OCI-LY3 (cell line): ENCODE measurements around the gene COL20A1.
"Not testable (repeated sequence)": the region's sequence is repeated elsewhere in the genome, so short reads cannot be mapped to it uniquely, and the experiment has no call there.

Experiments used
- H2AFZ ChIP-seq: fragments of 200-600, 300-600 bp; shearing (Covaris generic); 2 replicates; pipeline ENCODE4 v1.6.0; 2014; ENCODE audit warnings: antibody characterized with exemption, low read depth, low read length
- H3K27ac ChIP-seq: fragments of 200-600, 300-600 bp; sonication (generic); 2 replicates; pipeline ENCODE4 v1.5.1; 2014; ENCODE audit warnings: mild to moderate bottlenecking, low read length, moderate library complexity, mixed read lengths
- H3K27me3 ChIP-seq: fragments of 200-600, 300-600 bp; sonication (generic); 2 replicates; pipeline ENCODE4 v1.6.1; 2014; ENCODE audit warnings: low read depth, low read length, mixed read lengths
- H3K36me3 ChIP-seq: fragments of 200-600, 300-600 bp; sonication (generic); replicated peaks from 2 replicates; pipeline ENCODE3; 2014; ENCODE audit warnings: low read depth, low read length, mixed read lengths
- H3K4me1 ChIP-seq: fragments of 300-600, 200-600 bp; sonication (generic); 2 replicates; pipeline ENCODE4 v1.6.1; 2014; ENCODE audit warnings: low read length, mixed read lengths
- H3K4me2 ChIP-seq: fragments of 200-600, 300-600 bp; sonication (generic); 2 replicates; pipeline ENCODE4 v1.6.1; 2014; ENCODE audit warnings: low read length, mixed read lengths
- H3K4me3 ChIP-seq: fragments of 300-600, 200-600 bp; sonication (generic); 2 replicates; pipeline ENCODE4 v1.5.1; 2014; ENCODE audit warnings: antibody characterized with exemption, mild to moderate bottlenecking, low read length, moderate library complexity
- H3K79me2 ChIP-seq: fragments of 300-600, 200-600 bp; shearing (Covaris generic); 2 replicates; pipeline ENCODE4 v1.6.1; 2014; ENCODE audit warnings: mild to moderate bottlenecking, low read length, mixed read lengths
- H3K9ac ChIP-seq: fragments of 300-600, 200-600 bp; shearing (Covaris generic); 2 replicates; pipeline ENCODE4 v1.6.0; 2014; ENCODE audit warnings: mild to moderate bottlenecking, low read length, moderate library complexity
- H3K9me3 ChIP-seq: fragments of 200-600, 300-600 bp; shearing (Covaris generic); 2 replicates; pipeline ENCODE4 v1.6.1; 2014; ENCODE audit warnings: low read length, mixed read lengths; ENCODE audit not compliant: insufficient read depth
- H4K20me1 ChIP-seq: fragments of 200-600, 300-600 bp; sonication (generic); 2 replicates; pipeline ENCODE4 v1.6.1; 2016; ENCODE audit warnings: low read length, mixed read lengths; ENCODE audit not compliant: insufficient read depth
- EZH2phosphoT487 ChIP-seq: fragments of 200-600 bp; shearing (Covaris generic); IDR thresholded peaks from 2 replicates; pipeline ENCODE4 v1.6.1; 2018; ENCODE audit warnings: antibody characterized with exemption, mixed run types, low read depth
- TF ChIP-seq, protein P1 (sequence below): fragments of 200-600, 300-600 bp; sonication (generic); IDR thresholded peaks from 2 replicates; pipeline ENCODE4 v1.5.1; 2014; ENCODE audit warnings: antibody characterized with exemption, low read length, low read depth

The COL20A1 gene

DNA sequence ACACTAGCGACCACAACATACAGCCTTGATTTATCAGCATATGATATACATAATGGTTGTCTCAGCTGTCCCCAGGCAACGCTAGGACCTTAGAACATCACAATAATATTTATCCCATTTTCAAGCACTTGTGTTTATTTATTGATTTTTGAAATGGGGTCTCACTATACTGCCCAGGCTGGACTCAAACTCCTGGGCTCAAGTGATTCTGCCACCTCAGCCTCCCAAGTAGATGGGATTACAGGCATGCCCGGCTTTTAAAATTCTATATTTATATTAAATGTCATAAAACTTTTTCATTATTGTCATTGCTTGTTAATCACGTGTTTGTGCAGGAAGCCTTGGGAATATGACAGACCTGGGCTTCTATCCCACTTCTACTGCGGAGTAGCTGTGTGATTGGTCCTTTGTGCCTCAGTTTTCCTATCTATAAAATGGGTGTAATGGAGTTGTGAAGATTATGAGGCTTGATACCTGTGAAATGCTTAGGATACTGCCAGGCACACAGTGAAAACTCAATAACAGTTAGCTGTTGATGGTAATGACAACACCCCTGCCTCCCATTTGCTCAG lies 10.2 kb downstream of the COL20A1 start:
- no peak overlapping the region for H3K4me2 ChIP-seq
- no peaks in the 10 kb centered on the region for H4K20me1 ChIP-seq
- H3K9ac ChIP-seq: no peak overlapping the region
- H3K4me1 ChIP-seq: no peaks in the 10 kb centered on the region
- H3K36me3 ChIP-seq: no peaks in the 10 kb centered on the region
- H2AFZ ChIP-seq: no peak overlapping the region
- H3K27ac ChIP-seq: no peak overlapping the region
- no peaks in the 10 kb centered on the region for H3K9me3 ChIP-seq
- H3K4me3 ChIP-seq: no peak overlapping the region
- peaks cover 4% of the 10 kb centered on the region; the same call in 1 of the 2 replicates for H3K27me3 ChIP-seq
- no peaks in the 10 kb centered on the region for H3K79me2 ChIP-seq
- TF ChIP-seq, protein P1, sequence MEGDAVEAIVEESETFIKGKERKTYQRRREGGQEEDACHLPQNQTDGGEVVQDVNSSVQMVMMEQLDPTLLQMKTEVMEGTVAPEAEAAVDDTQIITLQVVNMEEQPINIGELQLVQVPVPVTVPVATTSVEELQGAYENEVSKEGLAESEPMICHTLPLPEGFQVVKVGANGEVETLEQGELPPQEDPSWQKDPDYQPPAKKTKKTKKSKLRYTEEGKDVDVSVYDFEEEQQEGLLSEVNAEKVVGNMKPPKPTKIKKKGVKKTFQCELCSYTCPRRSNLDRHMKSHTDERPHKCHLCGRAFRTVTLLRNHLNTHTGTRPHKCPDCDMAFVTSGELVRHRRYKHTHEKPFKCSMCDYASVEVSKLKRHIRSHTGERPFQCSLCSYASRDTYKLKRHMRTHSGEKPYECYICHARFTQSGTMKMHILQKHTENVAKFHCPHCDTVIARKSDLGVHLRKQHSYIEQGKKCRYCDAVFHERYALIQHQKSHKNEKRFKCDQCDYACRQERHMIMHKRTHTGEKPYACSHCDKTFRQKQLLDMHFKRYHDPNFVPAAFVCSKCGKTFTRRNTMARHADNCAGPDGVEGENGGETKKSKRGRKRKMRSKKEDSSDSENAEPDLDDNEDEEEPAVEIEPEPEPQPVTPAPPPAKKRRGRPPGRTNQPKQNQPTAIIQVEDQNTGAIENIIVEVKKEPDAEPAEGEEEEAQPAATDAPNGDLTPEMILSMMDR: no peak
- no peak for TF ChIP-seq EZH2phosphoT487

DNA sequence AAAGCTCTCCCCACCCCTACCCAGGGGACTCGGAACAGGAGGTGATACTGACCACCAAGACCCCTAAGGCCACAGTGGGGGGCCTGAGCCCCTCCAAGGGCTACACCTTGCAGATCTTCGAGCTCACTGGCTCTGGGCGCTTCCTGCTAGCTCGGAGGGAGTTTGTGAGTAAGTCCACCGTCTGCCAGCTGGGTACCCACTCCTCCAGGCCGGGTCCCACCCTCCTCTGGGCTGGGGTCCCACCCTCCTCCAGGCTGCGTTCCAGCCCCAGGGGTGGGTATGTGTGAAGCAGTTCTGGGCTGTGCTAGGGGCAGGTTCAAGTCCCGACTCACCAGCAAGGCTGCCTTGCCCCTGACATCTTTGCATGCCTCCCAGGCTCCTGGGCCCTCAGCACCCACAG lies 12.4 kb downstream of the COL20A1 start:
- H2AFZ ChIP-seq: no peak overlapping the region
- H3K27ac ChIP-seq: no peak overlapping the region
- H3K4me3 ChIP-seq: no peak overlapping the region
- H3K9ac ChIP-seq: no peak overlapping the region
- no peaks in the 10 kb centered on the region for H3K4me1 ChIP-seq
- H3K9me3 ChIP-seq: no peaks in the 10 kb centered on the region
- peaks cover 4% of the 10 kb centered on the region; the same call in 1 of the 2 replicates for H3K27me3 ChIP-seq
- H4K20me1 ChIP-seq: no peaks in the 10 kb centered on the region
- TF ChIP-seq, protein P1: no peak
- TF ChIP-seq EZH2phosphoT487: no peak
- H3K4me2 ChIP-seq: no peak overlapping the region
- H3K36me3 ChIP-seq: no peaks in the 10 kb centered on the region
- H3K79me2 ChIP-seq: no peaks in the 10 kb centered on the region

GRCh38 chr20:63305933-63306672 lies 13.1 kb downstream of the COL20A1 start:
- H3K4me1 ChIP-seq, H3K27me3 ChIP-seq, H3K36me3 ChIP-seq, H3K9ac ChIP-seq, H3K4me3 ChIP-seq, H4K20me1 ChIP-seq, H3K79me2 ChIP-seq, H3K9me3 ChIP-seq, H2AFZ ChIP-seq, H3K4me2 ChIP-seq, H3K27ac ChIP-seq: not testable (repeated sequence)

- no peaks in the 10 kb centered on the region for H3K36me3 ChIP-seq
- H4K20me1 ChIP-seq: no peaks in the 10 kb centered on the region
- H3K9me3 ChIP-seq: no peaks in the 10 kb centered on the region
- H3K27me3 ChIP-seq: no peaks in the 10 kb centered on the region
- H3K4me2 ChIP-seq: no peak overlapping the region
- no peak overlapping the region for H2AFZ ChIP-seq
- H3K4me3 ChIP-seq: no peak overlapping the region
- no peaks in the 10 kb centered on the region for H3K79me2 ChIP-seq
- TF ChIP-seq EZH2phosphoT487: no peak
- TF ChIP-seq, protein P1: no peak
- H3K9ac ChIP-seq: no peak overlapping the region
- no peaks in the 10 kb centered on the region for H3K4me1 ChIP-seq
- no peak overlapping the region for H3K27ac ChIP-seq
Observed at GRCh38 chr20:63306673-63307537, 13.9 kb downstream of the COL20A1 start.
